ENCODE results near the gene EIF5B.

DNA sequence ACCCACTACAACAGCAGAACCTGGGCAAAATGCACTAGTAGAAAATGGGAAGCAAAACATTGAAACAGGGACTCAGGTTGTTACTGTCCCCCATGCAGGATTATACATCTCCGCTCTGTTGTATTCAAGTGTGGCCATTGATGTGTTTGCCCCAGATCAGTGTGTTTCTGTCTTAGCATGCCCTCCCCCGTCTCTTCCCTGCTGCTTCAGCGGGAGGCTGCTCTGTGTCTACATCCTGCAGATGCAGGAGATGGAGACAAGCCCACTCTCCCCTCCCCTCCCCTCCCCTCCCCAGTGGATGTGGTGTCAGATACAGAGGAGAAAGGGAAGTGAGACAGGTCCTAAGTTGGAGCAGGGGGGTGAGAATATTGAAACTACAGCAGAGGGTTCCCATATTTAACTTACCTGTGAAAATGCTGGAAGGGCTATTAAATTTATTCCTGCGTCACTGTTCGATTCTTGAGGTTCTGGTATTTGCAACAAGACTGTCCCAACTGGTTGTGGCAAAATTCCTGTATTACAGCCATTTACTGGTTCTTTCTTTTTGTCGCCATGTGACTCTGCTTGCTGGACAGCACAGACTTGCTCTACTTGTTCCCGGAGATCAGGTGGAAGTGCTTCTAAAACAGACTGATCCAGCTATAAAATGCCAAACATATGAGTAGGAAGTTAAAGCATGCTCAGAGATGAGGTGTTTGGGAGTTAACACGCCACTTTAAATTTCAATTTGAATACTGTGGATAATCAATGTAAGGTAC, 67.0 kb downstream of the EIF5B start:
- TF ChIP-seq ELK1 (IDR thresholded peaks at IDR 0.05; ENCODE audit: borderline replicate concordance, low read depth, low read length) = no peak
- TF ChIP-seq CTCF (conservative IDR thresholded peaks at IDR 0.05; ENCODE audit: low read depth, low read length) = no peak
- no peak for TF ChIP-seq FOS (IDR thresholded peaks at IDR 0.05; ENCODE audit: low read depth, low read length)
- no peak for TF ChIP-seq CEBPB (IDR thresholded peaks at IDR 0.05; ENCODE audit: low read depth, low read length)
- TF ChIP-seq RAD21 (IDR thresholded peaks at IDR 0.05; ENCODE audit: low read length) = no peak
- TF ChIP-seq, protein P1, sequence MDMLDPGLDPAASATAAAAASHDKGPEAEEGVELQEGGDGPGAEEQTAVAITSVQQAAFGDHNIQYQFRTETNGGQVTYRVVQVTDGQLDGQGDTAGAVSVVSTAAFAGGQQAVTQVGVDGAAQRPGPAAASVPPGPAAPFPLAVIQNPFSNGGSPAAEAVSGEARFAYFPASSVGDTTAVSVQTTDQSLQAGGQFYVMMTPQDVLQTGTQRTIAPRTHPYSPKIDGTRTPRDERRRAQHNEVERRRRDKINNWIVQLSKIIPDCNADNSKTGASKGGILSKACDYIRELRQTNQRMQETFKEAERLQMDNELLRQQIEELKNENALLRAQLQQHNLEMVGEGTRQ (IDR thresholded peaks at IDR 0.05; ENCODE audit: low read depth, low read length) = no peak
